Neural progenitor cell (in vitro differentiated cells): ENCODE data around the gene QKI. TPM values are rescaled to one million over a fixed set of nuclear protein-coding genes. Genes with fewer than 3 reads are reported as not detected.

Source experiments
- DNase-seq: peaks from one replicate; pipeline ENCODE4 v3.0.0-alpha.2; 2016; ENCODE audit warnings: low spot score
- H2AFZ ChIP-seq: fragments of 200-600 bp; sonication (generic); replicated peaks from 2 replicates; pipeline ENCODE4 v1.6.1; 2016; ENCODE audit warnings: antibody characterized with exemption
- H3F3A ChIP-seq: fragments of 200-600 bp; sonication (generic); 2 replicates; pipeline ENCODE4 v1.6.1; 2016; ENCODE audit warnings: antibody characterized with exemption, low read depth
- H3K27ac ChIP-seq: fragments of 200-600 bp; sonication (generic); 2 replicates; pipeline ENCODE4 v1.5.1; 2016; ENCODE audit warnings: mild to moderate bottlenecking
- H3K27me3 ChIP-seq: fragments of 200-600 bp; sonication (generic); 2 replicates; pipeline ENCODE4 v1.6.1; 2016; ENCODE audit warnings: mild to moderate bottlenecking, moderate library complexity
- H3K36me3 ChIP-seq: fragments of 200-600 bp; sonication (generic); 2 replicates; pipeline ENCODE4 v1.5.1; 2016
- H3K4me1 ChIP-seq: fragments of 200-600 bp; sonication (generic); 2 replicates; pipeline ENCODE4 v1.6.1; 2016; ENCODE audit warnings: mixed run types
- H3K4me2 ChIP-seq: fragments of 200-600 bp; sonication (generic); 2 replicates; pipeline ENCODE4 v1.6.1; 2016
- H3K4me3 ChIP-seq: fragments of 200-600 bp; sonication (generic); 2 replicates; pipeline ENCODE4 v1.5.1; 2016
- H3K79me2 ChIP-seq: fragments of 200-600 bp; sonication (generic); 2 replicates; pipeline ENCODE4 v1.6.1; 2016; ENCODE audit warnings: low read depth
- H3K9ac ChIP-seq: fragments of 200-600 bp; sonication (generic); 2 replicates; pipeline ENCODE4 v1.6.1; 2016
- H3K9me3 ChIP-seq: fragments of 200-600 bp; sonication (generic); 2 replicates; pipeline ENCODE4 v1.5.1; 2016; ENCODE audit warnings: low read depth
- H4K20me1 ChIP-seq: fragments of 200-600 bp; sonication (generic); 2 replicates; pipeline ENCODE4 v1.6.1; 2016; ENCODE audit warnings: low read depth
- H3K27ac Mint-ChIP-seq: 3 replicates; pipeline ENCODE4 v1.8.0; 2021; ENCODE audit warnings: mixed read lengths
- H3K27me3 Mint-ChIP-seq: 2 replicates; pipeline ENCODE4 v1.8.0; 2022; ENCODE audit warnings: low read depth, mild to moderate bottlenecking, inconsistent platforms, moderate library complexity, mixed read lengths; ENCODE audit not compliant: insufficient read depth
- H3K36me3 Mint-ChIP-seq: 3 replicates; pipeline ENCODE4 v1.8.0; 2021; ENCODE audit warnings: mixed read lengths
- H3K4me1 Mint-ChIP-seq: 3 replicates; pipeline ENCODE4 v1.8.0; 2021; ENCODE audit warnings: mixed read lengths
- H3K4me3 Mint-ChIP-seq: 3 replicates; pipeline ENCODE4 v1.8.0; 2021; ENCODE audit warnings: mild to moderate bottlenecking, moderate library complexity, mixed read lengths
- H3K9me3 Mint-ChIP-seq: 3 replicates; pipeline ENCODE4 v1.8.0; 2020; ENCODE audit warnings: mixed read lengths
- EZH2 ChIP-seq: fragments of 200-600 bp; sonication (generic); IDR thresholded peaks from 2 replicates; pipeline ENCODE4 v1.6.1; 2017; ENCODE audit warnings: antibody characterized with exemption, mild to moderate bottlenecking, moderate library complexity
- EZH2phosphoT487 ChIP-seq: fragments of 200-600 bp; sonication (generic); IDR thresholded peaks from 2 replicates; pipeline ENCODE4 v1.6.1; 2017; ENCODE audit warnings: antibody characterized with exemption
- total RNA-seq: library from RNA; depleted of rRNA; stranded (reverse); fragments of >200 nt; gene quantifications from 2 replicates; pipeline ENCODE4 v1.2.3, GENCODE V29; 2015; ENCODE audit warnings: low replicate concordance
- TF ChIP-seq, protein P1 (sequence below): fragments of 200-600 bp; sonication (generic); IDR thresholded peaks from 2 replicates; pipeline ENCODE4 v1.5.1; 2017; ENCODE audit warnings: antibody characterized with exemption, mild to moderate bottlenecking

Gene QKI
- total RNA-seq, 1 donor from 2014 or later, result 212 TPM

DNA sequence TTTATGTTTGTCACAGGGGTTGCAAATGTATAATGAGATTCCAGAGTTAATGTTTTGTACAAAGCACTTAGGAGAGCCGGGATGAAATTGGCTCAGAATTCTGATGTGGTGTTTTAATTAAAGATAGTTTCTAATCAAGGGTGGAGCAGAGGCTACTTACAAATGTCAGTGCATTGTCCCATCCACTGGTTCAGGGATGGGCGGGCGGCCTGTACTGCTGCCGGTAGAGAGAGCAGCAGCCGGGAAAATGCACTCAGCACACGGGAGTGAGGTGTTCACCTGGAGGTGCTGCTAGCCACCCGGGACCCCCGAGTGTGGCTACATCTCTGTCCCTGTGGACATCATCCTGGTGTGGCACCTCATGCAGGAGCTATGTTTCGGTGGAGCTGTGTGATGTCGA is 193.3 kb downstream of the QKI start:
- Histone ChIP-seq H3K27me3 (no peaks in the 10 kb centered on the region), H3K4me1 (no peaks in the 10 kb centered on the region), H2AFZ (no peak overlapping the region), H3K79me2 (no peaks in the 10 kb centered on the region), H3K4me2 (no peak overlapping the region), H3K36me3 (no peaks in the 10 kb centered on the region), H4K20me1 (no peaks in the 10 kb centered on the region), H3K27ac (no peak overlapping the region), H3K9ac (no peak overlapping the region), H3F3A (no peaks in the 10 kb centered on the region), H3K4me3 (no peak overlapping the region), H3K9me3 (no peaks in the 10 kb centered on the region)
- peaks cover 12% of the 10 kb centered on the region for H3K4me1 Mint-ChIP-seq
- H3K9me3 Mint-ChIP-seq, result peaks cover 6% of the 10 kb centered on the region
- TF ChIP-seq EZH2 (no peak), EZH2phosphoT487 (no peak)
- TF ChIP-seq, protein P1, sequence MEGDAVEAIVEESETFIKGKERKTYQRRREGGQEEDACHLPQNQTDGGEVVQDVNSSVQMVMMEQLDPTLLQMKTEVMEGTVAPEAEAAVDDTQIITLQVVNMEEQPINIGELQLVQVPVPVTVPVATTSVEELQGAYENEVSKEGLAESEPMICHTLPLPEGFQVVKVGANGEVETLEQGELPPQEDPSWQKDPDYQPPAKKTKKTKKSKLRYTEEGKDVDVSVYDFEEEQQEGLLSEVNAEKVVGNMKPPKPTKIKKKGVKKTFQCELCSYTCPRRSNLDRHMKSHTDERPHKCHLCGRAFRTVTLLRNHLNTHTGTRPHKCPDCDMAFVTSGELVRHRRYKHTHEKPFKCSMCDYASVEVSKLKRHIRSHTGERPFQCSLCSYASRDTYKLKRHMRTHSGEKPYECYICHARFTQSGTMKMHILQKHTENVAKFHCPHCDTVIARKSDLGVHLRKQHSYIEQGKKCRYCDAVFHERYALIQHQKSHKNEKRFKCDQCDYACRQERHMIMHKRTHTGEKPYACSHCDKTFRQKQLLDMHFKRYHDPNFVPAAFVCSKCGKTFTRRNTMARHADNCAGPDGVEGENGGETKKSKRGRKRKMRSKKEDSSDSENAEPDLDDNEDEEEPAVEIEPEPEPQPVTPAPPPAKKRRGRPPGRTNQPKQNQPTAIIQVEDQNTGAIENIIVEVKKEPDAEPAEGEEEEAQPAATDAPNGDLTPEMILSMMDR, result no peak
- H3K36me3 Mint-ChIP-seq, result no peaks in the 10 kb centered on the region
- no peak overlapping the region for H3K27ac Mint-ChIP-seq
- H3K4me3 Mint-ChIP-seq, result no peak overlapping the region
- no peak for DNase-seq
- peaks cover 5% of the 10 kb centered on the region for H3K27me3 Mint-ChIP-seq

DNA sequence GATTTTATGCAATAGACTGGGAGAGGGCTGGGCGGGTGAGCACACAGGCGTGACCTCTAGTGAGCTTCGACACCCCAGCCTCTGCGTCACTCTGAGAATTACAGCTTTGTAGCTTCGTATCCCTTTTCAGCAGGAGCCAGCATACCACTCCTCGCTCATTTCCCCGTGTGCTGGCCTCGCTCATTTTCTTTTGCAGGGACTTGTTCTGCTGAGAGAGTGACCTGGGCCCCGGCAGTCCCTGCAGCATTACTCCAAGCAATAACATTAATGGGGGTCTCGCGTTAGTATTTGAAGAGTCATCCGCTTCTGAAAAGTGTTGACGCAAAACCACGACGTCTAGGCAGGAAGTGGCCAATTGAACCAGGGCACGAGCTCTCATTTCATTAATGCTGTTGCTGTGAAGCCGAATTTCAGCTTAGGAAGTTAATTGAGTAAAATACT is 193.7 kb downstream of the QKI start:
- H3K4me2 ChIP-seq, result no peak overlapping the region
- H3K27ac ChIP-seq, result no peak overlapping the region
- no peaks in the 10 kb centered on the region for H3K36me3 ChIP-seq
- H3K27me3 ChIP-seq, result no peaks in the 10 kb centered on the region
- H3K36me3 Mint-ChIP-seq, result no peaks in the 10 kb centered on the region
- no peaks in the 10 kb centered on the region for H4K20me1 ChIP-seq
- H3K4me1 ChIP-seq, result no peaks in the 10 kb centered on the region
- no peak overlapping the region for H3K4me3 Mint-ChIP-seq
- peak overlapping the region; percentile 74 for H3K27ac Mint-ChIP-seq
- DNase-seq, result no peak
- H3K27me3 Mint-ChIP-seq, result peaks cover 6% of the 10 kb centered on the region
- H3K4me1 Mint-ChIP-seq, result peaks cover 12% of the 10 kb centered on the region
- H3F3A ChIP-seq, result no peaks in the 10 kb centered on the region
- H2AFZ ChIP-seq, result no peak overlapping the region
- no peaks in the 10 kb centered on the region for H3K9me3 ChIP-seq
- H3K79me2 ChIP-seq, result no peaks in the 10 kb centered on the region
- TF ChIP-seq, protein P1, result no peak
- TF ChIP-seq EZH2phosphoT487 (no peak), EZH2 (no peak)
- H3K9me3 Mint-ChIP-seq, result peaks cover 6% of the 10 kb centered on the region
- H3K9ac ChIP-seq, result no peak overlapping the region
- H3K4me3 ChIP-seq, result no peak overlapping the region

DNA sequence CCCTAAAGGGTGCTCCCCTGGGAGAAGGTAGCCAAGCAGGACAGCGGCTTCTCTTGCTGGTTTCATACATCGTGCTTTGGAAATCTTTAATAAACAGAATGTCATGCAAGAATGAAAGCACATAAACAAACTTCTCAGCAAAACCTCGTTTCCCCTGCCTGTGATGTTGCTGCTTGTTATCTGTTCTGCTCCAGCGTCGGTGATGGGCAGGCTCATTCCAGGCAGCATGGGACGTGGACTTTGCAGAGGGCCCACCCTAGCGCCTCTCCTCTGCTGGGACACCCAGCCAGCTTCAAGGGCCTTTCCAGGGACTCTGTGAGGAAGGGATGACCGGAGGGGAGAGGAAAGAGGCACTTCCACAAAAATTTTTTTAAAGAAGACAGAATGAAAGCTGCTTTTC is 197.7 kb downstream of the QKI start:
- Histone ChIP-seq H3K9ac (no peak overlapping the region), H3K9me3 (no peaks in the 10 kb centered on the region), H3F3A (no peaks in the 10 kb centered on the region), H3K4me2 (no peak overlapping the region), H2AFZ (no peak overlapping the region), H3K4me1 (no peaks in the 10 kb centered on the region), H3K4me3 (no peak overlapping the region), H3K27ac (no peak overlapping the region), H3K36me3 (no peaks in the 10 kb centered on the region), H3K27me3 (no peaks in the 10 kb centered on the region), H4K20me1 (no peaks in the 10 kb centered on the region), H3K79me2 (no peaks in the 10 kb centered on the region)
- Mint-ChIP-seq H3K9me3 (peaks cover 5% of the 10 kb centered on the region), H3K4me3 (no peak overlapping the region), H3K27me3 (peaks cover 6% of the 10 kb centered on the region), H3K4me1 (peaks cover 9% of the 10 kb centered on the region), H3K27ac (no peak overlapping the region), H3K36me3 (no peaks in the 10 kb centered on the region)
- TF ChIP-seq EZH2 (no peak), EZH2phosphoT487 (no peak)
- TF ChIP-seq, protein P1, result no peak
- no peak for DNase-seq
